NK-92 (cell line): Measurements from ENCODE around the gene KIAA0753.

Experiments
- DNase-seq: peaks from one replicate; lab custom pipeline; 2025; ENCODE audit not compliant: unreplicated experiment; lab: John Stamatoyannopoulos, UW

KIAA0753 gene

DNA sequence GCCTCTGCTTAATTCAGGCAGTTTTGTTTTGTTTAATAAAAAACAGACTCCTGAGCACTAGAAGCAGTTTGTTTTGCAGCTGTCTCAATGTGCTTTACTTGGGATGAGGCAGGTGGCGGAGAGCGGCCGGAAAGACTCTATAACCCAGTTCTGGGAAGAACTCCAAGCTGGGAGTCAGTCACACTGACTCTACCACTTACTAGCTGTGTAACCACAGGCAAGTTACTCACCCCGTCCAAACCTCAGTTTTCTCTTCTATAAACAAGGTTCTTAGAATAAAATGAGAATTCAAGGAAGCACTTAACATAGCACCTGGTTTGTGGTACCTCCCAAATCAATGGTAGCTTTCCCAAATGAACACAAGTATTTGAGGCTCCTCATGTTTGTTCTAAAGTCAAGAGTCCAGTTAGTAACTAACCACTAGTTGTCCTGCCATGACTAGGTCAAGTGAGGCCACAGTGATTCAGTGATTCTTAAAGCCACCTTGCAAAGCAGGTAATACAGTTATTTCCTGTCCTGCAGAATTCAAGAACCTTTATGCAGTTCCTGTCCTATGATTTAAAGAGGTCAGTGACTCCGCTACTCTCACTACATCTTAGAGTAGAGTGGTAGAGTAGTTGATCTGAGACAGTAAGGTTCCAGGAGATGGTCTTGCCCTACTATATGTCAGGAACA lies 3.1 kb upstream of the KIAA0753 start:
- DNase-seq, result no peak

DNA sequence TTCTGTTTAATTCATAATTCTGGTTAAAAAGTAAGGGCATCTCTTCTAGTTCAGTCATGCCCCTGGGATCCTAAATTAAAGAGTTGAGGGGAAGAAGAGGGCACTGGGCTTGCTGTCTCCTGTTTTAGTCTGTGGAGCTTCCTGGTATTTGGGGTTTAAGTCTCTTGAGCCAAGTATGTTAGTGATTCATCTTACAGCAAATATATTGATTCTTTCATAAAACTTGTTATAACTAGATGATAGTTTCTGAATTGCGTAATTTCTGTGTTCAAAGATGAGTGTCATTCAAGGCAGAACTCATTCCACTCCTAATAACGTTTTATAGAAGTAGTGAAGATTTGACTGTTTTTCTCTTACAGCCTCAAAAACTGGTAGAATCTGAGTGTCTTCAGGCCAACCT lies 2.1 kb upstream of the KIAA0753 start:
- DNase-seq, result no peak

- no peak for DNase-seq
Measured at GRCh38 chr17:6641247-6641863, 844 bp upstream of the KIAA0753 start.

DNA sequence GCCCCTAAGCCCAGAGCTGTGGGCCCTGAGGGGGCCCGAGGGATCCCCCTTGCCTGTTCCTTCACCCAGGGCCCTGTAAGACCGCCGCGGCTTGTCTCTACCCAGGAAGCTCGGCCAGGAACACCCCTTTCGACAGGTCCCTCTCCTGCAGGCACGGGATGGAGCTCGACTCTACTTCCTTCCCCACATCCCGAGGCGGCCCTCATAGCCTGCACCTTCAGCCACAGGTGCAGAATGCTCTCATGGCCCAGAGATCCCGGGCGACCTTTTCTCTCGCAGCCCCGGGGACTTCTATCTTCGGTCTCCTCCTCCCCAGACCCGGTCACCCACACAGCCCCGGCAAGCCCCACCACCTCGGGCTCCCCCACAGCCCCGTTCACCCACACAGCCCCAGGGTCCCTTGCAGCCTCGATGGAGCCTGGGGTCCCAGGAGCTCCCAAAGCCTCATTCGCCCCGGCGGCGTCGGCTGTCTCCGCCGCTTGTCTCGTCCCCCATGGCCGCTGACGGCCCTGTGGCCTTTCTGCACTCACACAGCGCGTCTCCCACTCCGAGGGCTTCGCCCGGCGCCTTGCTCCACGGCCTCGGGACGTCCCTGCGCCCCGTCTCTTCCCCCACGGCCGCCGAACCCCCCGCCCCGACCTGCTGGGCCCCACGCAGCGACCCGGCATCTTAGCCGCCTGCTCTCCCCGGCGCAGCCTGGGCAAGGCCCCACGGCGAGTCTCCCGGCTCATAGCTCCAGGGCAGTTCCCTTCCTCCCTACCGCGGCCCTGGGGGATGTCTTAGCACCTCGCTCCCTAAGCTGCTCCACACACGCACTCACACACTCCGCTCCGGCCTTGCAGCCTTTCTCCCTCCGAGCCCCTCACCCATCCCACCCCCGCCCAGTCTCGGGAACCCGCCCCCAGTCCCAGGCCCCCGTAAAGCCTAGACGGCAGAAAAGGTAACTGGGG lies 650 bp downstream of the KIAA0753 start:
- DNase-seq, result no peak

DNA sequence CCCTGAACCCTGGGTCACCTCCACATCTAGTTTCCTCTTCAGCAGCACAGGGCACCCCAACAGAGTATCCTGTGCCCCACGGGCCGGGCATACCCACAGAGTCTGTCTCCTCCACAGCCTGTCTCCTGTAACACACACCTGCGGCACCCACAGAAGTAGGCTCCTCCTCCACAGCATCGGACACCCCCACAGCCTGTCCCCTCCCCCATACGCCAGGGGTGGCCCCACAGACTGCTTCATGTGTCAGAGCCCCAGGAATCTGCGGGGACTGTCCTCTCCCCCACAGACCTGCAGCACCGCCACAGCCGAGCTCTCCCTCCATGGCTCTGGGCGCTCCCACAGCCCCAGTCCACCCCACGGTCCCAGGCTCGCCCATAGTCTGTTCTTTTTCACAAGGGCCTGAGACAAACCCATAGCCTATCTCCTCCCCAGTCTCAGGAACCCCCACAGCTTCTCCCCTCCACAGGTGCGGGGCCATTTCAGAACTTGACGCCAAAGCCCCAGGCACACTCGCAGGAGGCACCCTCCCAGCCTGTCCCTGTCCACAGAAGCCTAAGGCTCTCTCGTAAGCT lies 1.4 kb downstream of the KIAA0753 start:
- no peak for DNase-seq

- no peak for DNase-seq
Measured at GRCh38 chr17:6638046-6638908, 2.2 kb downstream of the KIAA0753 start.

GRCh38 chr17:6637458-6637840 lies 3.1 kb downstream of the KIAA0753 start:
- no peak for DNase-seq

GRCh38 chr17:6636616-6637457 lies 3.7 kb downstream of the KIAA0753 start:
- DNase-seq, result no peak

DNA sequence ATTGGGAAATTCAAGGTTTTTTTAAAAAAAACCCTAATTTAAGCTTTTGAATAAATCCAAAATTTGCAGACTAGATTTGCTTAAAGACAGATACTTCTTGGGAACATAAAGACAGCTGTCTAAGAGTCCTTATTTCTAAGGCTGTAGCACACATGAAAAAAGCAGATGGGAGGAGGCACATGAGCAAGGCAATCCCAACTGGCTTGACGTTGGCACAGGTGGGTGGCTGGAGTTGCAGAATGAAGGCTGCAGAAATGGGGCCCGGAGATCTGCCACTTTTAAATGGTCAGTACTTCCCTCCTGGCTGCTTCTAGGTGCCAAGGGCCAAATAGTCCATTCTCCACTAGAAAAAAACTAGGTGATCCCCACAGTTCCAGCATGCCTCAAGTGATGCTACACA lies 4.4 kb downstream of the KIAA0753 start:
- DNase-seq, result no peak

DNA sequence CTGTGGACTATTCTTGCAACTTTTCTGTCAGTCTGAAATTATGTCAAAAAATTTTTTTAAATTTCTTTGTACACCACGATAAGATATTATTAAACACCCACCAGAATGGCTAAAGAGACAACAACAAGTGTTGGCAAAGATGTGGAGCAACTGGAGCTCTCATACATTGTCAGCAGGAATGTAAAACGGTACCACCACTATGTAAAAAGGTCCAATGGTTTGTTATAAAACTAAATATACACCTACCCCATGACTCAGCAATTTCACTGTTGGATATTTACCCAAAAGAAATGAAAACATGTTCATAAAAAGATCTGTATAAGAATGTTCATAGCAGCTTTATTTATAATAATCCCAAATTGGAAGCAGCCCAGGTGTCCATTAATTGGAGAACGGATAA lies 7.2 kb downstream of the KIAA0753 start:
- DNase-seq, result no peak

- no peak for DNase-seq
Measured at GRCh38 chr17:6632530-6632929, 8.0 kb downstream of the KIAA0753 start.

DNA sequence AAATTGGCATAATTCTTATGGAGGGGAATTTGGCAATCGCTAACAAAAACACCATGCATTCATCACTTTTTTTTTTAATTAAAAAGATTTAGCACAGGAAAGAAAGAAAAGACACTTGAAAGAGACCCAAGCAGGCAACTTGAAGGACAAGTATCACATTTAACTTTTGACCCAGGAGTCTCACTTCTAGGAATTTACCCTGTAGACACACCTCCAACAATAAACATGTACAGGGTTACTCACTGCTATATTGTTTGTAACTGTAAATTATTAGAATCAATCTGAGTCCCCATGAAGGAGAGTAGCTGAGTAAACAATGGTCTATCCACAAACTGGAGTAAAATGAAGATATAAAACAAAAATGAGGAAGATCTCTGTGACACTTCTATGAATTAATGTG lies 10.1 kb downstream of the KIAA0753 start:
- no peak for DNase-seq

DNA sequence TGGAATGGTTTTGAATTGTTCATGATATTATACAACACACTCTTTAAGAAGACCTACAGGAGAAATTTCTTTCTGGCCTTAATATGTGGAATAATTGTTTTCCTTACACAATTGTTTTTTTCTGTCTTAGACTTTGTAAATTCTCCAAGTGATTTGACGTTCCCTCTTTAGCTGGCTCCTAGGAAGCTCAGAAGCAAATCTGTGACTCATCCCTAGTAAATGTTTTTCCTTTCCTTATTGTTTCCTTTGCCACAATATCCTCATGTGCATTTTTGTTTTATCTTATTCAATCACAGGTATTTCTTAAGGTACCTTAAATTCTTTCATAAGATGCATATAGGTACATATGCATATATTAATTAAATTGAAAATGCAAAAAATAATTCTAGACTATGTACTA lies 13.5 kb downstream of the KIAA0753 start:
- no peak for DNase-seq

DNA sequence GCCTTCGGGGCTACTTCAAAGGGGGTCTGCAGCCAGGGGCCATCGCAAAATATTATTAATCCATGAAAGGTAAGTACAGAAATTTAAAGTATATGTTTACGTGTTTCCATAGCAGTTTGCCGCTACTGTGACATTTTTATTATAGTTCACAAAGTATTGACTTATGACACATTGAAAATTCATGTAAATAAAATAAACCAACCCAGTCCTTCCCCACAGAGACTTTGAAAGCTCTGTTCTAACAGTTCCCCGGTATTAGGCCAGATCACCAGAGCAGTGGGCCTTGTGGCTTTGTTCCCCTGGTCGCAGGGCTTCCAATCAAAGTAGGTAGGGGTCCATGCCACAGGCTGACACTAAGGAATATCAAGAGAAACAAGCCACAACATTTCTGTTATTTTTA lies 13.9 kb downstream of the KIAA0753 start:
- DNase-seq, result no peak

DNA sequence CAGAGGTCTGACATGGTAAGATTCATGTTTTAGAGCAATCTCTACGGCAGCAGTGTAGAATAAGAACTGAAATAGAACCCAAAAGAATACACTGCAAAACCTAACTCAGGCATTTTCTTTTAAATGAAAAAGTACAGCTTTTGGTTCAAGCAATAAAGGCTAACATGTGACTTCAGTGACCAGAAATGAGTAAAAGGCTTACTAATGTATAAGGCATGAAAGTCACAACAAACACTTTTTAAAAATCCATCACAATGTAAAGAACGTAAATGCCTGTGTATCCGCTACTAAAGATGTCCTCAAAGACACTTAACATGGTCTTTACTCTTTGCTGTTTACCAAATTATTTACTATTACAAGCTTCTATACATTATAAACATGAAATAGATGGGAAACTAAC lies 16.6 kb downstream of the KIAA0753 start:
- DNase-seq, result no peak

DNA sequence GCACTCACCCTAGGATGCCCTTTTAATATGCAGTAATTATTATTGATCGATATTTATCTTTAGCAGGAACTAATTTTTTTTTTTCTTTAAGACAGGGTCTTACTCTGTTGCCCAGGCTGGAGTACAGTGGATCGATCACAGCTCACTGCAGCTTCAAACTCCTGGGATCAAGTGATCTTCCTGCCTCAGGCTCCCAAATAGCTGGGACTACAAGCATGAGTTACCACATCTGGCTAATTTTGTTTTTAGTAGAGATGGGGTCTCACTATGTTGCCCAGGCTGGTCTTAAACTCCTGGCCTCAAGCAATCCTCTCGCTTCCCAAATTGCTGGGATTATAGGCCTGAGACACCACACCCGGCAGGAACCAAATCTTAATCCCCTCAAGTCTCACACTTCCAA lies 29.3 kb downstream of the KIAA0753 start:
- DNase-seq, result no peak

GRCh38 chr17:6610011-6610410 lies 30.5 kb downstream of the KIAA0753 start:
- no peak for DNase-seq

- no peak for DNase-seq
Measured at GRCh38 chr17:6608321-6608720, 32.2 kb downstream of the KIAA0753 start.

GRCh38 chr17:6605142-6605541 lies 35.4 kb downstream of the KIAA0753 start:
- DNase-seq, result no peak
